ENCODE data around the gene TBC1D13.
"Not testable (repeated sequence)": the region's sequence is repeated elsewhere in the genome, so short reads cannot be mapped to it uniquely, and the experiment has no call there.

TBC1D13 gene

GRCh38 chr9:128821584-128822406, 34.7 kb downstream of the TBC1D13 start:
- no peak for DNase-seq (ENCODE audit: low spot score)

DNA sequence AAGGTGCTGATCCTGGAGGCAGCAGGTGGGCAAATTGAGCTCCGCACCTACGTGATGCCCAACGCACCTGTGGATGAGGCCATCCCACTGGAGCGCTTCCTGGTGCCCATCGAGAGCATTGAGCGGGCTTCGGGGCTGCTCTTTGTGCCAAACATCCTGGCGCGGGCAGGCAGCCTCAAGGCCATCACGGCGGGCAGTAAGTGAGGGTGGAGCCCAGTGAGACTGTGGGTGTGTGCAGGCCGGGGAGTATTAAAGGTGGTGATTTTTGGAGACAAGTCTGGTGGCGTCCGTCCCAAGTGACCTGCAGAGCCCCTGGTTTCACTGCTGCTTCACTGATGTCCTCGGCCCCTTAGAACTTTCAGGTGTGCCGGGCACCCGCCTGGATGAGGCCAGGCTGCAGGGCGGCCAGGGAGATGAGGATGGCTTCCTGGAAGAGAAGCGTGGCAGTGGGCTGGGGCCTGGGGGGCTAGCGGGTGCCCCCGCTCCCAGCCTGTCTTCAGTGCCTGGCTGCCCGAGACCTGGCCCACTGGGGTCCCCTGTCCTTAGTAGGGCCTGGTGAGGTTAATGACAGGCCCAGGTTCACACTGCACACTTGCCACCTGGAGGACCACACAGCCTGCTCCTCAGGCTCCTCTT, 35.5 kb downstream of the TBC1D13 start:
- DNase-seq (ENCODE audit: low spot score) = no peak

- DNase-seq (ENCODE audit: low spot score) = no peak
Measured at GRCh38 chr9:128823362-128823902, 36.4 kb downstream of the TBC1D13 start.

DNA sequence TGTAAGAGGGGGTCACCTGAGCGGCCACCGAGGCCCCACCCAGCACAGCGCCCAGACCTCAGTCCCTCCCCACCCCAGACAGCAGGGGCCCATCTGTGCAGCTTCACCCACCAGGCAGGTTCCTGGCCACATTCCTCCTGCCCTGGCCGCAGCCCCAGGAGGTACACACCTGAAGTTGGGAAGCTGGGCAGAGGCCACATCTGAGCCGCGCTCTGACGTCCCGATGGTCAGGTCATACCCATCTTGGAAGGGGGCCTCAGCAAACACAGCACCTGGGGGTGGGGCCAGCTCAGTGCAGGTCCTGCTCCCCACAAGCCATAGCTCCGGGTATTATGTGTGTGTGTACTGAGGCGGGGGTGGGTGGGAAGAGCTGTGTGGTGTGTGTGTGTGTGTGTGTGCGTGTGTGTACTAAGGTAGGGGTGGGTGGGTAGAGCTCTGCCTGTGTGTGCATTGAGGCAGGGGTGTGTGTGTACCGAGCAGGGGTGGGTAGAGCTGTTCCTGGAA, 36.9 kb downstream of the TBC1D13 start:
- no peak for DNase-seq (ENCODE audit: low spot score)

- DNase-seq (ENCODE audit: low spot score) = no peak
Measured at GRCh38 chr9:128824911-128825310, 37.9 kb downstream of the TBC1D13 start.

DNA sequence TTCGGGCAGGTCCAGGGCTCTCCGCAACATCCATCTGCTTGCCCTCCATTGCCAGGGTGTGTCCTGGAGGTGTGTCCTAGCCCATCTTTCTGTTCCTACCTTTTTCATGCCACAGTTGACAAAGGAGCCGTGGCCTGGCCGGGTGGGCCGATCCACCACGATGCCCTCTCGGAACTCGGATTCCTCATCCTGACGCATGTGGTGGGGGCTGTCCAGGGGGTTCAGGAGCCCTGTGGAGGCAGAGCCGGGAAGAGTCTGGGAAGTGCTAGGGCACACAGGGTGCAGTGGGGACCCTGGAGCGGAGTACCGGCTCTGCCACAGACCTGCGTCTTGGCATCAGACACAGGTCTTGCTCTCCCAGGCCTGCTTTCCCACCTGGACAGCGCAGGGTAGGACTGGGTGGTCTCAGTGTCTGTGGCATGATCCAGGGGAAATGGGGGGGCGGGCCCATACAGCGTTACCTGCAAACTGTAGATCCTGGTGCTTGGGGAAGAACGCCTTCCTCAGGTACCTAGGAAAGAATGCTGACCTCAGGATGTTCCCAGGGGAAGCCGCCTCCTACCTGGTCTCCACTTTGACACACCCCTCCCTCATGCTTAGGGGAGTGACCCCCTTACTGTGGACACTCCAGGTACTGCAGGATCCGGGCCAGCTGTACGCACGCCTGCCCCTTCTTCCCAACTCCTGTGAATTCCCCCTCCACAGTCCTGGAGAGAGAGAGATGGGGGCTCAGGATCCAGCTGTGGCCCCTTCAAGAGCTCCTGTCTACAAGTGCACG, 39.1 kb downstream of the TBC1D13 start:
- no peak for DNase-seq (ENCODE audit: low spot score)

DNA sequence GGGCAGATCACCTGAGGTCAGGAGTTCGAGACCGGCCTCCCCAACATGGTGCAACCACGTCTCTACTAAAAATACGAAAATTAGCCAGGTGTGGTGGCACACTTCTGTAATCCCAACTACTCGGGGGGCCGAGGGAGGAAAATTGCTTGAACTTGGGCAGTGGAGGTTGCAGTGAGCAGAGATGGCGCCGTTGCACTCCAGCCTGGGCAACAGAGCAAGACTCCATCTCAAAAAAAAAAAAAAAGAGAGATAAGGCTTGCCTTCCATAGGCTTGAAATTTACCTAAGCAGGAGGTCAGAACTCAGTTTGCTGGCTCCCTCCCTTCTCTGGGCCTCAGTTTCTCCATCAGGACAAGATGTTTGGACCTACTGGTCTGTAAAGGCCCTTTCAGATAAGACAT, 41.2 kb downstream of the TBC1D13 start:
- DNase-seq (ENCODE audit: low spot score) = no peak

GRCh38 chr9:128828719-128829452, 41.8 kb downstream of the TBC1D13 start:
- no peak for DNase-seq (ENCODE audit: low spot score)

- DNase-seq (ENCODE audit: low spot score) = peak; percentile 97
Measured at GRCh38 chr9:128829477-128830251, 42.6 kb downstream of the TBC1D13 start, which contains the start of gene SPOUT1. Gene SPOUT1, minus strand, starts transcription at chr9:128829794. Its CDS starts 14 bp downstream, at chr9:128829780.

DNA sequence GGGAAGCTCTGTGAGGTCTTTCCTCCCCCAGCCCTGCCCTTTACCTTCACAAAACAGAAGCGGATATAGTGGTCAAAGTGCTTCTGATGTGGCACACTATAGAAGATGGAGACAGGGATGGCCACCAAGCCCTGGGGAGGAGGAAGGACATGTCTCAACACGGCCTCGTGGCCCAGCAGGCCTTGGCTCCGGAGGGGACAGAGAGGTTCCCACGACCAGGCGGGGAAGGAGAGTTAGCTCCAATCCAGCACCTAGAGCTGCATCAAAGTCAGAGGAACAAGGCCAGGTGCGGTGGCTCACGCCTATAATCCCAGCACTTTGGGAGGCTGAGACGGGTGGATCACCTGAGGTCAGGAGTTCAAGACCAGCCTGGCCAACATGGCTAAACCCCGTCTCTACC, 46.6 kb downstream of the TBC1D13 start:
- DNase-seq (ENCODE audit: low spot score) = no peak

DNA sequence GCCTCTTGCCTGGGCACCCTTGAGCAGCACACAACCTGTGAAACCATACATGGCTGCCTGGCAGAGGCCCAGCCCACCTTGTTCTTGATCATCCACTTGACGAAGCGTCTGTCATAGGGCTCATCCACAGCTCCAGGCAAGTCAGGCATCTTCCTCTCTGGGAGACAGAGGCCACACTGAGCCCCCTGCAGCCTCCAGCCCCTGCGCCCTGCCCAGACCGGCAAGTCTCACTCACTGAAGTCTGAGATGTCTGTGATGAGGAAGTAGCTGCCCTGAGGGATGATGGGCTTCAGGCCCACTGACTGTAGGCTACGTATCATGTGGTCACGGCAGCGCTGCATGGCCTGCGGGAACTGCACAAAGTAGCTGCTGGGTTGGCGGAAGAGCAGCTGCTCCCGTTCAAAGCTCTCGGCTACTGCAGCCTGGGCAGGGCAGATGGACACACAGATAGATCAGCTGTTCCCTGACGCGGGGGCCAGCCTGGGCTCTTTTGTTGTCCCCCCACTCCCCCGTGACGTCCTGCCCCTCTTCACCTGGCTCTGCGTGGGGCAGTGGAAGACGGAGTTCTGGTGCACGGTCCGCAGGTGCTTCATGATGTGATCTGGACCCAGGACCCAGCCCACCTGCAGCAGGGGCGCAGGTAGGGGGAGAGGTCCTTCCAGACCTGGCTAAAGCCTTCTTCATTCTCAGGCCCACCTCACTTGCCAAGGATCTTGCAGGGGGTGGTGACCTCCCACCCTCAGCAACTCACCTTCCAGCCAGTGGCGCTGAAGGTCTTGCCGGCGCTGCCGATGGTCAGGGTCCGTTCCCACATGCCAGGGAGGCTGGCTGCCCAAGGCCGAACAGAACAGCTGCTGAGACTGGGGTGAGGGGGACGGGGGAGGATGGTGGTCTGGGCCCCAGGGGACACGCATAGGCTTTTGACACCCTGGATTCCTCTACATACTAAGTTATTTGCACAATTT, 48.5 kb downstream of the TBC1D13 start:
- DNase-seq (ENCODE audit: low spot score) = no peak

- DNase-seq (ENCODE audit: low spot score) = no peak
Measured at GRCh38 chr9:128836509-128837145, 49.6 kb downstream of the TBC1D13 start.

GRCh38 chr9:128838338-128838737, 51.3 kb downstream of the TBC1D13 start:
- DNase-seq (ENCODE audit: low spot score) = no peak

GRCh38 chr9:128840524-128840923, 53.5 kb downstream of the TBC1D13 start:
- no peak for DNase-seq (ENCODE audit: low spot score)

GRCh38 chr9:128841694-128842492, 54.8 kb downstream of the TBC1D13 start:
- no peak for DNase-seq (ENCODE audit: low spot score)

- not testable (repeated sequence) for DNase-seq (ENCODE audit: low spot score)
Measured at GRCh38 chr9:128843171-128843570, 56.1 kb downstream of the TBC1D13 start.

DNA sequence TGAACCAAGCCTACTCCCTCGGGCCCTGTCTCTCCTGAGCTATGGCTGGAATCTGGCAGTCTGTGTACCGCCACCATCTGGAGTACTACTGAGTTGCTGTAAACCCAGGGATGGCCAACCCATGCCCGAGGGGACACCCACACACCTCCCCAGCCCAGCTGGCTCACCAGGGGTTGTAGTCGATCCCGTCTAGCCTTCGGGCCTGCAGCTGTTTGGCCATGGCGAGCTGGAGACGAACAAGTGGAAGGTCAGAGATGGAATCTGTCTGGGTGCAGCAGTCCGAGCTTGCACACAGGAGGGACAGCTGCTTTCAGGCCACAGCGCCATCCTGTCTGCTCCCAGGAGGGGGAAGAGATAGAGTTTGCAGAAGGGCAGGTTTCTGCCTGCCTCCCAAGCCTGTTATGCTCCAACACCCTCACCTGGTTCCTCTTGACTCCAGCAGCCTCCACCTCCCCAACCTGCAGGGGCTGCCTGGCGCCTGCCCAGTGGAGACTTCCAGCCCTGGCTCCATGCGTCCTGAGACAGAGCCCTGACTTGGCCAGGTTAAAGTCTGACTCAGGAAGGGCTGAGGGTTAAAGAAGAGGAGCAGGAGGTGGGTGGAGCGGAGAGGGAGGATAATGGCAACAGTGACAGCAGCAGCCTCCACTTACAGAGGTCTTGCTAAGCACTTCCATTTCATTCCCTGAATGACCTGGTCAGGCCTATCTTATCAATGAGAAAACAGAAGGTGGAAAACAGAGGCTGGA, 58.3 kb downstream of the TBC1D13 start:
- no peak for DNase-seq (ENCODE audit: low spot score)

DNA sequence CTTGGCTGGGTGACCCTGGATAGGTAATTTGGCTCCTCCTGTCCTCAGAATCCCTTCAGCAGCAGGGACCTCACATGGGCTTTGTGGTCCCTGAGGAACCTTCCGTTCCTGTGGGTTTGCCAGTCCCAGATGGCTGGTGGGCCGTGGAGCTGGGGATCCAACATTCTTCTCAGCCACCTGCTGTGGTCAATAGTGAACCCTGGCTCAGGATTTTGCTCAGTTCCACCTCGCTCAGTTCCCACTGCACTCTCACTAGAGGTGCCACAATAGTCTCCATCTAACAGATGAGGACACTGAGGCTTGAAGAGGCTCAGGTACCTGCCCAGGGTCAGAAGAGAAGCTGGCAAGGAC, 59.6 kb downstream of the TBC1D13 start:
- DNase-seq (ENCODE audit: low spot score) = no peak
